Endothelial cell of umbilical vein (primary cell): ENCODE measurements around the gene FLT4.

Source experiments
- CTCF ChIP-seq, 2 donors: IDR thresholded peaks; 1 replicate in 1 of 2; 2 replicates in 1 of 2; pipeline ENCODE4 v1.5.1; 2011; ENCODE audit warnings: low read length in 2 of 2, mild to moderate bottlenecking in 2 of 2, moderate library complexity in 2 of 2, control low read depth in 1 of 2, inconsistent platforms in 1 of 2, low read depth in 1 of 2; ENCODE audit not compliant: insufficient read depth in 1 of 2; ENCODE audit errors: extremely low read depth in 1 of 2
- EZH2 ChIP-seq: IDR thresholded peaks from 2 replicates; pipeline ENCODE4 v1.6.1; 2012; ENCODE audit warnings: borderline replicate concordance, low read depth, mild to moderate bottlenecking, moderate library complexity, low read length, inconsistent platforms; ENCODE audit not compliant: severe bottlenecking
- FOS ChIP-seq: IDR thresholded peaks from 2 replicates; pipeline ENCODE4 v1.6.1; 2011; ENCODE audit warnings: mild to moderate bottlenecking, low read length, moderate library complexity, borderline replicate concordance; ENCODE audit not compliant: insufficient read depth
- GATA2 ChIP-seq: IDR thresholded peaks from 2 replicates; pipeline ENCODE4 v1.7.0; 2011; ENCODE audit warnings: low read depth, mild to moderate bottlenecking, moderate library complexity, mixed read lengths, low read length; ENCODE audit not compliant: insufficient read length, insufficient read depth
- JUN ChIP-seq: IDR thresholded peaks from 2 replicates; pipeline ENCODE4 v1.6.1; 2011; ENCODE audit warnings: borderline replicate concordance, low read depth; ENCODE audit not compliant: insufficient read length, insufficient read depth
- MAX ChIP-seq: IDR thresholded peaks from 2 replicates; pipeline ENCODE4 v1.6.1; 2011; ENCODE audit not compliant: insufficient read depth, insufficient read length
- POLR2A ChIP-seq: IDR thresholded peaks from 2 replicates; pipeline ENCODE4 v1.6.1; 2012; ENCODE audit warnings: low read depth, mild to moderate bottlenecking, control low read depth, low read length
- POLR2AphosphoS5 ChIP-seq: IDR thresholded peaks from 2 replicates; pipeline ENCODE4 v1.6.1; 2012; ENCODE audit warnings: low read depth, mild to moderate bottlenecking, control low read depth, low read length, moderate library complexity; ENCODE audit not compliant: insufficient read depth

- no peak for TF ChIP-seq EZH2
- TF ChIP-seq CTCF (IDR thresholded peaks at IDR 0.05; ENCODE audit: extremely low read depth in 1 of 2, insufficient read depth in 1 of 2, low read depth in 1 of 2, low read length in 2 of 2): no peak
- no peak for TF ChIP-seq MAX
- no peak for TF ChIP-seq POLR2AphosphoS5
- TF ChIP-seq FOS: no peak
- TF ChIP-seq GATA2: no peak
- TF ChIP-seq POLR2A: no peak
- TF ChIP-seq JUN: no peak
These were observed 13.4 kb downstream of the FLT4 start for GRCh38 chr5:180636016-180636402.
